Keratinocyte (primary cell): Measurements from ENCODE around the gene DPM1. TPM values are rescaled to one million over a fixed set of nuclear protein-coding genes. Genes with fewer than 3 reads are reported as not detected.

ENCODE experiments used
- DNase-seq: peaks from one replicate; pipeline ENCODE4 v3.0.0-alpha.2; 2011; ENCODE audit warnings: low read depth, missing footprints, low spot score
- FAIRE-seq: peaks from 2 replicates; lab custom pipeline; 2011; peaks lifted over from hg19 to GRCh38; lab: Jason Lieb, UNC
- H2AFZ ChIP-seq: 2 replicates; pipeline ENCODE4 v1.6.0; 2012; ENCODE audit warnings: low read length, control low read depth, inconsistent platforms; ENCODE audit not compliant: control insufficient read depth
- H3K27ac ChIP-seq: 2 replicates; pipeline ENCODE4 v1.5.1; 2011; ENCODE audit warnings: low read length; ENCODE audit not compliant: control insufficient read depth, insufficient read depth
- H3K27me3 ChIP-seq: 3 replicates; pipeline ENCODE4 v1.6.0; 2011; ENCODE audit warnings: low read length; ENCODE audit not compliant: control insufficient read depth, insufficient read depth; ENCODE audit errors: extremely low read depth
- H3K36me3 ChIP-seq, 2 experiments: 2 replicates in 1 of 2; 3 replicates in 1 of 2; pipeline ENCODE4 v1.5.1; 2011; ENCODE audit warnings: low read length in 2 of 2, mild to moderate bottlenecking in 1 of 2; ENCODE audit not compliant: control insufficient read depth in 2 of 2, insufficient read depth in 2 of 2; ENCODE audit errors: extremely low read depth in 1 of 2
- H3K4me1 ChIP-seq: 3 replicates; pipeline ENCODE4 v1.5.1; 2011; ENCODE audit warnings: low read length; ENCODE audit not compliant: control insufficient read depth, insufficient read depth; ENCODE audit errors: extremely low read depth
- H3K4me2 ChIP-seq: 3 replicates; pipeline ENCODE4 v1.6.0; 2011; ENCODE audit warnings: low read depth, low read length; ENCODE audit not compliant: control insufficient read depth, insufficient read depth; ENCODE audit errors: extremely low read depth
- H3K4me3 ChIP-seq, 3 experiments: fragments of 200-600 bp in 1 of 3; sonication (generic) in 1 of 3; 2 replicates in 2 of 3; 3 replicates in 1 of 3; pipeline ENCODE4 v1.5.1; 2011 to 2016; ENCODE audit warnings: low read length in 3 of 3, mild to moderate bottlenecking in 3 of 3, control low read depth in 2 of 3, inconsistent platforms in 1 of 3, low read depth in 1 of 3, mixed read lengths in 1 of 3, mixed run types in 1 of 3, moderate library complexity in 1 of 3; ENCODE audit not compliant: control insufficient read depth in 2 of 3, insufficient read depth in 2 of 3; ENCODE audit errors: extremely low read depth in 1 of 3
- H3K79me2 ChIP-seq: 2 replicates; pipeline ENCODE4 v1.6.0; 2012; ENCODE audit warnings: low read length; ENCODE audit not compliant: control insufficient read depth, insufficient read depth
- H3K9ac ChIP-seq: 3 replicates; pipeline ENCODE4 v1.6.0; 2011; ENCODE audit warnings: low read length; ENCODE audit not compliant: control insufficient read depth, insufficient read depth; ENCODE audit errors: extremely low read depth
- H3K9me1 ChIP-seq: 3 replicates; pipeline ENCODE4 v1.6.0; 2011; ENCODE audit warnings: low read length; ENCODE audit not compliant: control insufficient read depth, insufficient read depth; ENCODE audit errors: extremely low read depth
- H3K9me3 ChIP-seq: 2 replicates; pipeline ENCODE4 v1.5.1; 2012; ENCODE audit warnings: low read depth, low read length; ENCODE audit not compliant: control insufficient read depth
- H4K20me1 ChIP-seq: 3 replicates; pipeline ENCODE4 v1.6.0; 2011; ENCODE audit warnings: low read length; ENCODE audit not compliant: control insufficient read depth, insufficient read depth; ENCODE audit errors: extremely low read depth
- EZH2 ChIP-seq: IDR thresholded peaks from one replicate; pipeline ENCODE4 v1.6.1; 2012; ENCODE audit warnings: inconsistent platforms, mild to moderate bottlenecking, low read length, moderate library complexity
- dilution Hi-C: fragments of 300-500 bp; cut with MboI; formaldehyde crosslinking; loops from one replicate; pipeline ENCODE4 v1.7.0; 2020; ENCODE audit warnings: low sequenced_read_pairs; ENCODE audit not compliant: extremely low pct_ligation_motif_present
- polyA plus RNA-seq, 5 experiments: library from polyadenylated mRNA; depleted of rRNA in 3 of 5; stranded (reverse) in 3 of 5; stranded (forward) in 1 of 5; unstranded in 1 of 5; fragments of >200 nt; gene quantifications; 1 replicate in 1 of 5; 2 replicates in 3 of 5; 3 replicates in 1 of 5; pipeline versions ENCODE4 v1.2.1 to v1.2.3, GENCODE V29; 2011 to 2012; ENCODE audit warnings: missing spikeins in 2 of 5, low read depth in 1 of 5, low replicate concordance in 1 of 5
- TF ChIP-seq, protein P1 (sequence below), 3 experiments: IDR thresholded peaks in 1 of 3; conservative IDR thresholded peaks in 1 of 3; optimal IDR thresholded peaks in 1 of 3; 2 replicates in 2 of 3; 3 replicates in 1 of 3; pipeline versions ENCODE3 to v1.5.1; 2011; ENCODE audit warnings: low read length in 3 of 3, mild to moderate bottlenecking in 3 of 3, moderate library complexity in 2 of 3, control low read depth in 1 of 3, inconsistent platforms in 1 of 3; ENCODE audit not compliant: insufficient read depth in 2 of 3; ENCODE audit errors: extremely low read depth in 1 of 3

The DPM1 gene
- polyA plus RNA-seq, 1 donor (not counting 4 experiments of a cell fraction or from before 2014, with no cell fraction given) = 99.4 TPM

DNA sequence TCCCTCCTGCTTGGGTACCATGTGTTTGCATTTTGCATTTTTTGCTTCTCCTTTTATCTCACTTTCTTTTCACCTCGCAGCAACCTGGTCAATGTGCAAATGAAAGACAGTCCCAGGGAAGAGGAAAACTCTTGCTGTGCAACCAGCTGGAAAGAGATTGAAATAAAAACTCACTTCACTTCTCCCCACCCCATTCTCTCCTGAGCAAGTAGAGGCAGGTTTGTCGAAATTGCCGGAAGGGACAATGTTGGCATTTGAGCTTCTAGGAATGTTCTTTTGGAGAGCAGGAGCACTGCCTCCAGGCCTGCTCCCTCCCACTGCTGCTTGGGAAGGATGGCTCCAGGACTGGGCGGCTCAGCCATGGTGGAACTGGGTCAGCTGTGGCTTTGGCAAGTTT is 34.0 kb upstream of the DPM1 start:
- Histone ChIP-seq H3K27ac (peak overlapping the region; percentile 76), H3K4me1 (peaks cover 18% of the 10 kb centered on the region), H2AFZ (peak overlapping the region; percentile 70), H3K9me3 (no peaks in the 10 kb centered on the region), H3K36me3 (no peaks in the 10 kb centered on the region), H4K20me1 (no peaks in the 10 kb centered on the region), H3K9me1 (no peaks in the 10 kb centered on the region), H3K4me2 (peak overlapping the region; percentile 85), H3K4me3 (peak overlapping the region in 2 of 3 experiments; percentile 47 to 55), H3K9ac (peak overlapping the region; percentile 53), H3K27me3 (no peaks in the 10 kb centered on the region), H3K79me2 (no peaks in the 10 kb centered on the region)
- DNase-seq (peak; percentile 80), FAIRE-seq (peak; percentile 49)
- dilution Hi-C loops = no loop called here
- TF ChIP-seq, protein P1, sequence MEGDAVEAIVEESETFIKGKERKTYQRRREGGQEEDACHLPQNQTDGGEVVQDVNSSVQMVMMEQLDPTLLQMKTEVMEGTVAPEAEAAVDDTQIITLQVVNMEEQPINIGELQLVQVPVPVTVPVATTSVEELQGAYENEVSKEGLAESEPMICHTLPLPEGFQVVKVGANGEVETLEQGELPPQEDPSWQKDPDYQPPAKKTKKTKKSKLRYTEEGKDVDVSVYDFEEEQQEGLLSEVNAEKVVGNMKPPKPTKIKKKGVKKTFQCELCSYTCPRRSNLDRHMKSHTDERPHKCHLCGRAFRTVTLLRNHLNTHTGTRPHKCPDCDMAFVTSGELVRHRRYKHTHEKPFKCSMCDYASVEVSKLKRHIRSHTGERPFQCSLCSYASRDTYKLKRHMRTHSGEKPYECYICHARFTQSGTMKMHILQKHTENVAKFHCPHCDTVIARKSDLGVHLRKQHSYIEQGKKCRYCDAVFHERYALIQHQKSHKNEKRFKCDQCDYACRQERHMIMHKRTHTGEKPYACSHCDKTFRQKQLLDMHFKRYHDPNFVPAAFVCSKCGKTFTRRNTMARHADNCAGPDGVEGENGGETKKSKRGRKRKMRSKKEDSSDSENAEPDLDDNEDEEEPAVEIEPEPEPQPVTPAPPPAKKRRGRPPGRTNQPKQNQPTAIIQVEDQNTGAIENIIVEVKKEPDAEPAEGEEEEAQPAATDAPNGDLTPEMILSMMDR (optimal IDR thresholded peaks at IDR 0.05 in 1 of 3, IDR thresholded peaks at IDR 0.05 in 1 of 3, conservative IDR thresholded peaks at IDR 0.05 in 1 of 3; ENCODE audit: extremely low read depth in 1 of 3, insufficient read depth in 2 of 3, low read length in 3 of 3) = no peak
- TF ChIP-seq EZH2 = no peak

DNA sequence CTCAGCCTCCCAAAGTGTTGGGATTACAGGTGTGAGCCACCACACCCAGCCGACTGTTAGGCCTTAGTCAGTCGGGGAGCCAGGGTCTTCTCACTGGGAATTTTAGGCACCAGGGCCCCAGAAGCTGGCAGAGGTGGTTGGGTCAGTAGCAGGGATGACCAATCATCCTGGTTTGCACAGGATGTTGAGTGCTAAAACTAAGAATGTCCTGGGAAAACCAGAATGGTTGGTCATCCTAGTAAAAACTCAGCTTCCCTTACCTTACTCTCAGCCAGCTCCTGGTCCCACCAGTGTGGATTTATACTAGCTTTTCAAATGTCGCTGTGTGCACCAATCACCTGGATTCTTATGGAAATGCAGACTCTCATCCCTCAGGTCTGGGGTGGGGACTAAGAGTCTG is 32.7 kb upstream of the DPM1 start:
- H2AFZ ChIP-seq = no peak overlapping the region
- H3K9me1 ChIP-seq = no peaks in the 10 kb centered on the region
- dilution Hi-C loops = no loop called here
- H3K9me3 ChIP-seq = no peaks in the 10 kb centered on the region
- no peak for DNase-seq
- no peak overlapping the region for H3K4me2 ChIP-seq
- H3K4me3 ChIP-seq = no peak overlapping the region
- no peaks in the 10 kb centered on the region for H3K27me3 ChIP-seq
- no peaks in the 10 kb centered on the region for H3K36me3 ChIP-seq
- no peaks in the 10 kb centered on the region for H4K20me1 ChIP-seq
- H3K79me2 ChIP-seq = no peaks in the 10 kb centered on the region
- H3K4me1 ChIP-seq = peaks cover 18% of the 10 kb centered on the region
- no peak overlapping the region for H3K27ac ChIP-seq
- no peak overlapping the region for H3K9ac ChIP-seq
- no peak for TF ChIP-seq EZH2
- TF ChIP-seq, protein P1 (optimal IDR thresholded peaks at IDR 0.05 in 1 of 3, IDR thresholded peaks at IDR 0.05 in 1 of 3, conservative IDR thresholded peaks at IDR 0.05 in 1 of 3; ENCODE audit: extremely low read depth in 1 of 3, insufficient read depth in 2 of 3, low read length in 3 of 3) = no peak
- FAIRE-seq = no peak
